HG03571 (cell line): ENCODE data around the gene BCL2.

Experiments used
- ATAC-seq: cut with Tn5 transposase; IDR thresholded peaks from one replicate; pipeline ENCODE4 v1.9.1; 2021; ENCODE audit not compliant: unreplicated experiment

The BCL2 gene

GRCh38 chr18:63312019-63312409, 7.6 kb downstream of the BCL2 start:
- ATAC-seq = no peak

- peak; percentile 63 for ATAC-seq
Measured at GRCh38 chr18:63311118-63312018, 8.2 kb downstream of the BCL2 start.

- ATAC-seq = no peak
Measured at GRCh38 chr18:63309422-63309821, 10.1 kb downstream of the BCL2 start.

- no peak for ATAC-seq
Measured at GRCh38 chr18:63307551-63308200, 11.9 kb downstream of the BCL2 start.

- ATAC-seq = no peak
Measured at GRCh38 chr18:63306819-63307550, 12.6 kb downstream of the BCL2 start.

- ATAC-seq = no peak
Measured at GRCh38 chr18:63306249-63306648, 13.3 kb downstream of the BCL2 start.

- ATAC-seq = no peak
Measured at GRCh38 chr18:63303547-63303946, 16.0 kb downstream of the BCL2 start.

GRCh38 chr18:63302636-63303405, 16.7 kb downstream of the BCL2 start:
- no peak for ATAC-seq

- no peak for ATAC-seq
Measured at GRCh38 chr18:63302220-63302619, 17.3 kb downstream of the BCL2 start.

GRCh38 chr18:63301434-63301833, 18.1 kb downstream of the BCL2 start:
- no peak for ATAC-seq

- ATAC-seq = peak; percentile 58
Measured at GRCh38 chr18:63299837-63300745, 19.5 kb downstream of the BCL2 start.

- ATAC-seq = no peak
Measured at GRCh38 chr18:63298400-63299365, 20.9 kb downstream of the BCL2 start.

- ATAC-seq = no peak
Measured at GRCh38 chr18:63297687-63298399, 21.7 kb downstream of the BCL2 start.

GRCh38 chr18:63293935-63294334, 25.6 kb downstream of the BCL2 start:
- no peak for ATAC-seq

- peak; percentile 65 for ATAC-seq
Measured at GRCh38 chr18:63292831-63293683, 26.5 kb downstream of the BCL2 start.

- no peak for ATAC-seq
Measured at GRCh38 chr18:63291278-63291677, 28.3 kb downstream of the BCL2 start.

GRCh38 chr18:63290821-63291200, 28.8 kb downstream of the BCL2 start:
- ATAC-seq = no peak
